ENCODE results near the gene AFAP1L2.
"Not testable (repeated sequence)": the region's sequence is repeated elsewhere in the genome, so short reads cannot be mapped to it uniquely, and the experiment has no call there.

Gene AFAP1L2

GRCh38 chr10:114359953-114360345 is 44.4 kb downstream of the AFAP1L2 start:
- DNase-seq (ENCODE audit: low read depth): no peak

GRCh38 chr10:114359041-114359952 is 45.0 kb downstream of the AFAP1L2 start:
- no peak for DNase-seq (ENCODE audit: low read depth)

DNA sequence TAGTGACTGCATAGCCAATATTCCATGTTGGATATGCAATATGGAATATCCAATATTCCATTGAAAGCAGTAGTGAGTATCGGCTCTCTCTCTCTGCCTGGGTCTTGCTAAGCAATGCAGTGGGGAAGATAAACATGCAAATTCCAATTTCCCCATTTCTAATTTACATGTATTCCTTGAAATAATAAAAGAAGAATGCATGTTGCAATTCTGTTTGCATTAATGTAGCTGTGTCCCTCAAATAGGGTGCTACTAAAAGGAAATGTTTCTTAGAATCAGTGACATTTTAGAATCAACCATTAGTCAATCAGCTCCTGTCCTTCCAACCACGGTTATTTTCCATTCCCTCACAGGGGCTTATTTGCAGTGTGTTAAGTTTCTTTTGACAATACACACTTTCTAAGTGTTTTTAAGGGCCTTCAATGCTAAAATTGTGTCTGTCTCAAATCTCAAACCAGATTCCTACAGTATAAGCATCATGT is 46.7 kb downstream of the AFAP1L2 start:
- no peak for DNase-seq (ENCODE audit: low read depth)

DNA sequence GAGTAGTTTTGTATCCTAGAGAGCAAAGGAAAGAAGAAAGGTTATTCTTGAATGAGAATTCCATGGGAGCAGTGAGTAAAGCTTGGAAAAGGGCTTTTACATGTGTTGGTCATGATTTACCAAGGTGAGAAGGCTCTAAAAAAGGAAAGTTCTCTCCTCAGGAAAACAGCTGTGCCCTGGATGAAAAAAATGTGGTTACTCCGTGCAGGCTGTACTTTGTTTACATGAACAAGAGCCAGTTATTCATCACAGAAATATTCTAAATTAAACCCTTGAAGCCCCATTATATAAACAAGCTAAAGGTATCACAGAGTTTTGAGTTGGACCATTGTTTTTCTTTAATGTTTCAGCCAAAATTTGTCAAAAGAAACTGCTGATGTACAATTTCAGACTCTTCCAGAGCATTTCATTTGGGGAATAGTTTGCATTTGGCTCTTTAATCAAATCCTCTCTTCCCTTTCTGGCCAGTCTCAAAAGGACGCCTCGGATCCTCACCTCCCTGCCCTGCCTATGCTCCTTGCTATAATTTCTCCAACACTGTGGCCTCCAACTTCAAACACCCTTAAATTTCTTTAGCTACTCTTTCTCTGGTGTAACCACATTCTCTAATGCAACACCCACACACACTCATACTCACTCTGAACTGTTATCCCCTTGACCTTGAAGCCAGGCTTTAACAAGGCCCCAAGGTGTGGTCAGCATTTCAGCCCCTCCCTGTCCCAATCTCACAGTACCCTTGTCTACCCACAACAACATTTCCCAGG is 47.4 kb downstream of the AFAP1L2 start:
- DNase-seq (ENCODE audit: low read depth): no peak

DNA sequence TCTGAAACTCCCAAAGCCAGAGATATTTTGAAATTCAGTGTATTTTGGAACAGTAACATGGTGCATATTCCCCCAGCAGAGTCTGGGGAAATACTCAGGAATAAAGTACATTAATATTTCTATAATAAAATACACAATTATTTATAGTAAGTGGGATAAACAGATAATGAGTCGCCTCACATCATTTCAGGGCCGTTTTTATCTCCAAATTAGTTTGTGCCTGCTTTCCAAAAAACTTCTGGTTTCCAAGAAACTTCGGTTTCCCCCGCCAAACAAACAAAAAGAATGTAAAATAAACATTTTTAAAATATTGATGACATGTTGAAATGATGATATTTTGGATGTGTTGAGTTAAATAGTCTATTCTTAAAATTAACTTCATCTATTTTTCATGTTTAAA is 48.2 kb downstream of the AFAP1L2 start:
- no peak for DNase-seq (ENCODE audit: low read depth)

DNA sequence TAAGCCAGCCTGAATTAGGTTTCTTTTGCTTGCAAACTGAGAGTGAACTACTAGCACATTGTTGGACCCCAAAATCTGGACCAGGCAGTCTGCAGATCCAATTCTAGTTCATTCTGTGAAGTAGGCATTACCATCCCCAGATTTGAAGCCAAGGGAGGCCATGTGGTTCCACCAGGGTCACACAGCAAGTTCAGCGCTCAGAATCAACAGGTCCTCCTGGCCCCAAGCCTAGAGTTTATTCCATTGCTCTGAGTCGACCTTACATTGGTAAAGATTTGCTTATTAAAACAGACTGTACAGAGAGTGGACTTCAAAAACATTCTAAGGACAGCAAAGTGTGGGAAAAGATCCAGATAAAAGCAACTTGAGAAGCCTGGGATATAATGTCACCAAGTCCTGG is 50.9 kb downstream of the AFAP1L2 start:
- DNase-seq (ENCODE audit: low read depth): no peak

- no peak for DNase-seq (ENCODE audit: low read depth)
Observed at GRCh38 chr10:114352653-114353298, 51.5 kb downstream of the AFAP1L2 start.

DNA sequence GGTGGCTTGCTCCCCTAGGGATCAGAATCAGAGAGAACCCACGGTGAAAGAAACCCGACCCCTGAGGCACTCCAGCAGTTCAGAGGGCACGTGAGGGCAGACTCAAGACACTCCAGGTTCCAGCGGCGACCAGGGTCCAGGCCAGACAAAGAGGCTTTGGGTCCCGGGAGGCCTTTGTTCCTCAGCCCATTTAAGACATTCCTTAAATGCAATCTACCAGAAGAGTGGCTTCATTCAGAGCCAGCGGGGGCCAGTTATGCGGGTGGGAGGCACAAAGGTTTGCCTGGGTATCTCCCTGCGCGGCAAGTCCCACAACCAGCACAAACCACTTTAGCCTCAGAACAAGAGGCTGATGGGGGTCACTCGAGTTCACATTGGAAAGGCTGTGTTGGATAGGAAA is 53.6 kb downstream of the AFAP1L2 start:
- DNase-seq (ENCODE audit: low read depth): no peak

GRCh38 chr10:114349522-114350215 is 54.6 kb downstream of the AFAP1L2 start:
- DNase-seq (ENCODE audit: low read depth): no peak

- DNase-seq (ENCODE audit: low read depth): not testable (repeated sequence)
Observed at GRCh38 chr10:114349071-114349470, 55.2 kb downstream of the AFAP1L2 start.

GRCh38 chr10:114347791-114348190 is 56.5 kb downstream of the AFAP1L2 start:
- DNase-seq (ENCODE audit: low read depth): no peak

DNA sequence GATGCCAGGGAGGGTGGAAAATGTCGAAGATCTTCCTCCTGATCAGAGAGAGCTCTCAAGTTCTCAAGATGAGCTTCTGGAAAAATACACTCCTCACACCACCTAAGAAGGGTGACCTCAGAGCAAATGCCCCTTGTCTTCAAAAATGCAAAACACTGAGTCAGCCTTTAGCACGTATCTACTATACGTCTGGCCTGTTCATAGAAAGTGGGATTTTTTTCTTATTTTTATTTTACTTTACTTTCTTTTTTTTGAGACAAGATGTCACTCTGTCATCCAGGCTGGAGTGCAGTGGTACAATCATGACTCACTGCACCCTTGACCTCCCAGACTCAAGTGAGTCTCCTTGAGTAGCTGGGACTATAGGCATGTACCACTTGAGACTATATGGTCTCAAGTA is 57.1 kb downstream of the AFAP1L2 start:
- no peak for DNase-seq (ENCODE audit: low read depth)

GRCh38 chr10:114346176-114347031 is 57.9 kb downstream of the AFAP1L2 start:
- DNase-seq (ENCODE audit: low read depth): no peak

DNA sequence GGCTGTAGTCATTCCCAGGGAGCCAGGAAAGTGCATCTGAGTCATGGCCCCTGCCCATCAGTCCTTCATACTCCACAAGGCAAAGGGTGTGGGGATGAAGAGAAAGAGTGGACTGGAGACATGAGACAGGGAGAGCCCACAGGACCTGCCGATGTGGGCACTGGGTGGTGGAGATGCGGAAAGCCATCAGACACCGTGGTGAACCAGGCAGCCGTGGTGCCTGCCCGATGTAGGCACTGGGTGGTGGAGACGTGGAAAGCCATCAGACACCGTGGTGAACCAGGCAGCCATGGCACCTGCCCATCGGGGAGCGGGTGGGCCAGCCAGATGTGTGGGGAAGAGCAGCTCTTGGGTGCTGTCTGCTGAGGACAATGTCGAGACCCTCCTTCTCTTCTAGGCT is 58.6 kb downstream of the AFAP1L2 start:
- no peak for DNase-seq (ENCODE audit: low read depth)

DNA sequence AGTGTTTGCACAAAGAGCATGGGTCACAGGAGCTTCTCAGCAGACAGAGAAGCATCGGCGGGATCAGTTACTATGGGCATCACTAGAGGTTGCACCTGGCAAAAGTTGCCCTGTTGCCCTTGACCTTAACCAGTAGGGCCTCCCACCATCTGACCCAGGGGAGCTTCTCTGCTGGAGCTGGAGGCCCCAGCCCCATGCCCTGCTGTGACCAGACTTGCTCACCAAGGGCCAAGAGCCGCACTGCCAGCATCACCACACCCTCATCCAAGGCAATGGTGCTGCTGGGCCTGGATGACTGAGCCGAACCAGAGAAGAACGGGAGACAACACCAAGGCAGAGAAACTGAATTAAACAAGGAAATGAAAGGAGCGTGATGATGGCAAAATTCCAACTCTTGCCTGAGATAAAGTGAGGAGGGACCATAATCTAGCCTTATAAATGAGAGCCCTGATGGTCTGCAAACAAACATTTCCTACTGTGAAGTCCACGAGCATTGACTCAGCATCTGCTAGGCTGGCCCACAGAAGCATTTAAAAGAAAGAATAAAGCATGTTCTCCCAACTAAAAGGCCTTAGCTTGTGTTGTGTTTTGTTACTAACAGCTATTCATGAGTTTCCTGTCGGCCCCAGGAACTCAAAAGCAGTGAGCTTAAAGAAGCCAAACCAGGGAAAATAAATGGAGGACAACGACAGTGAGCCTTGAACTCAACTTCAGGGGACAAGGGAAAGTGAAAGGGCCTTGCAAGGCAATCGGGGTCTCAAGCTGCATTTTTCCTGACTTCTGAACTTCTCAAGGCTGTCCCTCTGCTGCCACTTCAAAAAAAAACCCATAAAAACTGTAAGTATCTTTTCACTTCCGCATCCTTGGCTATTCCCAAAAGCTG is 60.4 kb downstream of the AFAP1L2 start:
- no peak for DNase-seq (ENCODE audit: low read depth)

DNA sequence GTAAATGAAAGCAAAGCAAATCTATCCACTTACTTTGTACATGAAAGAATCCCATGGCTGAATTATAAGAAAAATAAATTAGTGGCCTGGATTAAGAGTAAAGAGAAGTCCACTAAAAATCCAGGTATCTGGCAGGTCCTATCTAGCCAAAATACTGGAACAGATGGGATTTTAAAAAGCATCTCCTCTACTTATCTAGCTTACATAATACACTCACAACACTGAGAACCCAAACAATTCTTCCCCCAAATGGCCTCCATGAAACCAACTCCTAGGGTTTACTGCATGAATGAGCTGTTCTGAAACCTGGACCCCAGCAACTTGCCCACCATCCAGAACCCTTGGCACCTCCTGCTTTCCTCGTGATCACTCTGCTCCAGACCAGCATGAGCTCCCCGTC is 61.3 kb downstream of the AFAP1L2 start:
- no peak for DNase-seq (ENCODE audit: low read depth)

GRCh38 chr10:114340816-114341215 is 63.5 kb downstream of the AFAP1L2 start:
- no peak for DNase-seq (ENCODE audit: low read depth)

- DNase-seq (ENCODE audit: low read depth): no peak
Observed at GRCh38 chr10:114337510-114338462, 66.5 kb downstream of the AFAP1L2 start.

Data from stromal cell of bone marrow (primary cell).